Measurements from ENCODE around the gene CLDN3.
A peak's percentile ranks its signal among the peaks of the same experiment; 100 is the strongest.

The CLDN3 gene

GRCh38 chr7:73770860-73771670 lies 995 bp upstream of the CLDN3 start:
- no peak for DNase-seq

DNA sequence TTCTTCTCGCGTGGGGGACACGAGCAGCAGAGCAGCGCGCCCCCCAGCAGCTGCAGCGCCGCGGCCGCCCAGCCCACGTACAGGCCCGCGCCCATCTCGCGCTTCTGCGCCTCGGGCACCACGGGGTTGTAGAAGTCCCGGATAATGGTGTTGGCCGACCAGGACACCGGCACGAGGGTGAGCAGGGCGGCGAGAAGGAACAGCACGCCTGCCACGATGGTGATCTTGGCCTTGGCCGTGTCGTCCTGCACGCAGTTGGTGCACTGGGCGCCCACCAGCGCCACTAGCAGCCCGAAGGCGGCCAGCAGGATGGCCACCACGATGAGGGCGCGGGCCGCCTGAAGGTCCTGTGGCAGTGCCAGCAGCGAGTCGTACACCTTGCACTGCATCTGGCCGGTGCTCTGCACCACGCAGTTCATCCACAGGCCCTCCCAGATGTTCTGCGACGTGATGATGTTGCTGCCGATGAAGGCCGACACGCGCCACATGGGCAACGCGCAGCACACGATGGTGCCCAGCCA lies 529 bp downstream of the CLDN3 start:
- no peak for DNase-seq

GRCh38 chr7:73768641-73769480 lies 1.2 kb downstream of the CLDN3 start:
- DNase-seq: no peak

GRCh38 chr7:73766556-73767229 lies 3.4 kb downstream of the CLDN3 start:
- no peak for DNase-seq

GRCh38 chr7:73762659-73762999 lies 7.4 kb downstream of the CLDN3 start:
- DNase-seq: no peak

GRCh38 chr7:73761854-73762658 lies 8.0 kb downstream of the CLDN3 start:
- DNase-seq: no peak

GRCh38 chr7:73758581-73759138 lies 11.4 kb downstream of the CLDN3 start:
- no peak for DNase-seq

- DNase-seq: no peak
Observed at GRCh38 chr7:73749931-73750776, 19.9 kb downstream of the CLDN3 start.

GRCh38 chr7:73746378-73746777 lies 23.7 kb downstream of the CLDN3 start:
- DNase-seq: no peak

DNA sequence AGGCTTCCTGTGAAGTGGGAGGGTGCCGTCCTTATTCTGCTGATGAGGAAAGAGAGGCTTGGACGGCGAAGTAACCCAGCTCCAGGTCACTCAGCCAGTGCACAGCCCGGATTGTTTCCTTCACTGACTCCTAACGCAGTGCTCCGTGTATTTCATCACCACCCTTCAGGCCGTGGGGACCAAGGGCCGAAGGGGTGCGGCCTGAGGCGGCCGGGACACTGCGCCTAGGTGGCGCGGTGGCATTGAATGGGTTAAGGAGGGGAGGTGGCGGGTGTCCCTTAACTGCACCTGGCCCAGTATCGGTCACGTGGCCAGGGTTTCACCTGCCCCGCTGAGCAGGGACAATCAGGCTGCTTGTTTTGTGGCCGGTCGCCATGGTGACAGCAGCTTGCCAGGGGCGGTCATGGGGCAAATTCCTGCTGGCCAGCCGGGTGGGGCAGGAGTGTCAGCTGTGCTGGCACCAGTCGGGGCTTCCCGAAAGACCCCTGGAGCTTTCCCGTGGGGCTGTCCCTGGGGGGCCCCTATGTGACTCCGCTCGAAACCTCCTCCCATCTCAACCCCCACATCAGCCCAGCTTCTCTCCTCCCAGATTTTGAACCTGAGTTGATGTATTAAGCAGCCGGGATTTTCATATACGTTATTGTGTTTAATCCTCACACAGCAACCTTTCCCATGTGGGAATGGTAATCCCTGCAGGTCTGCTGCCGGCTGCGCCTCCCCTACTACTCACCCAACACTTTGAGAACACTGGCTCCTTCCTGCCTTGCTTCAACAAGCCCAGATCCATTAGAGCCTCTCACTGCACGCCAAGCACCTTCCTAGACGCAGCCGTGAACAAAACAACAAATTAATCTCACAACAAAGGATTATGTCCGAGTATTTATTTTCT lies 27.1 kb downstream of the CLDN3 start:
- peak; percentile 95 for DNase-seq

DNA sequence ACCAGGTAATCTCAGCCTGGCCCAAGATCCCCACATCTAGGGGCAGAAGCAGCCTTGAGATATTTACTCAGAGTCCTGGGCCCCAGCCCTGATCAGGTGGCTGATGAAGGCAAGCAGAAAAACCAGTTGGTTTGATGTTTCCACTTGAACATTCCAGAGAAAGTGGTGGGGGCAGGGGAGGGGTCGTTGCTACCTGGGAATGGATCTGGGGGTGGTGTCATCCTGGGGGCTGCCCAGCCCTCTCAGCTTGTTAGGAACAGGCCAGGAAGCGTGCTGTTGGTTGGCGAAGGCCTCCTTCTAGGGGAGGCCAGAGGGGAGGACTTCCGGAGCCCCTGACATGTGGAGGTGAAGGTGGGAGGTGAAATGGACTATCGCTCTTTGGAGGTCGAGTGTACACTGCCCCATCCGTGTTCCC lies 27.7 kb downstream of the CLDN3 start:
- no peak for DNase-seq

- peak; percentile 36 for DNase-seq
Observed at GRCh38 chr7:73741600-73741999, 28.5 kb downstream of the CLDN3 start.

- no peak for DNase-seq
Observed at GRCh38 chr7:73740771-73741170, 29.3 kb downstream of the CLDN3 start.

DNA sequence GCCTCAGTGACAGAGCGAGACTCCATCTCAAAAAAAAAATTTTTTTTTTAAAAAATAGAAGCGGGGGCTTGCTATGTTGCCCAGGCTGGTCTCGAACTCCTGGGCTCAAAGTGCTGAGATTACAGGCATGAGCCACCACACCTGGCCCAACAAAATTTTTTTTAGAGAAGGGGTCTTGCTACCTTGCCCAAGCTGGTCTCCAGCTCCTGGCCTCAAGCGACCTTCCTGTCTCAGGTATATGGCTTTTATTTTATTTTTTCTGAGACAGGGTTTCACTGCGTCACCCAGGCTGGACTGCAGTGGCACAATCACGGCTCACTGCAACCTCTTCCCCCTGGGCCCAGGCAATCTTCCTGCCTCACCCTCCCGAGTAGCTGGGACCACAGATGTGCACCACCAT lies 29.9 kb downstream of the CLDN3 start:
- DNase-seq: no peak

DNA sequence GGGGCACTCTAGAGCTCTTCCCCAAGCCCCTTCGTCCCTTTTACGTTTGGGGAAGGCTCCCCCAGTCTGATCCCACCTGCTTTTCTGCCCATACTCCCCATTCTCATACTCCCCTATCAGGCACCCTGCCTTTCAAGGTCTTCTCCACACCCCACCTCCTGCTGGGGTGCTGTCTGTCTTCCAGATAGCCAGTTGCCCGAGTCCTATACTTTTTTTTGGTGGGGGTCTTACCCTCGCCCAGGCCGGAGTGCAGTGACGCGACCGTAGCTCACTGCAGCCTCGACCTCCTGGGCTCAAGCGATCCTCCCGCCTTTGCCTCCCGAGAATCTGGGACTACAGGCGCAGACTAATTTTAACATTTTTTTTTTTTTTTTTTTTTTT lies 30.7 kb downstream of the CLDN3 start:
- no peak for DNase-seq

- DNase-seq: peak; percentile 94
Observed at GRCh38 chr7:73738612-73739386, 31.3 kb downstream of the CLDN3 start, which contains the start of gene ABHD11. Gene ABHD11, minus strand, starts transcription at chr7:73738802. Its CDS starts 32 bp downstream, at chr7:73738770.

- DNase-seq: no peak
Observed at GRCh38 chr7:73738220-73738611, 31.9 kb downstream of the CLDN3 start.

DNA sequence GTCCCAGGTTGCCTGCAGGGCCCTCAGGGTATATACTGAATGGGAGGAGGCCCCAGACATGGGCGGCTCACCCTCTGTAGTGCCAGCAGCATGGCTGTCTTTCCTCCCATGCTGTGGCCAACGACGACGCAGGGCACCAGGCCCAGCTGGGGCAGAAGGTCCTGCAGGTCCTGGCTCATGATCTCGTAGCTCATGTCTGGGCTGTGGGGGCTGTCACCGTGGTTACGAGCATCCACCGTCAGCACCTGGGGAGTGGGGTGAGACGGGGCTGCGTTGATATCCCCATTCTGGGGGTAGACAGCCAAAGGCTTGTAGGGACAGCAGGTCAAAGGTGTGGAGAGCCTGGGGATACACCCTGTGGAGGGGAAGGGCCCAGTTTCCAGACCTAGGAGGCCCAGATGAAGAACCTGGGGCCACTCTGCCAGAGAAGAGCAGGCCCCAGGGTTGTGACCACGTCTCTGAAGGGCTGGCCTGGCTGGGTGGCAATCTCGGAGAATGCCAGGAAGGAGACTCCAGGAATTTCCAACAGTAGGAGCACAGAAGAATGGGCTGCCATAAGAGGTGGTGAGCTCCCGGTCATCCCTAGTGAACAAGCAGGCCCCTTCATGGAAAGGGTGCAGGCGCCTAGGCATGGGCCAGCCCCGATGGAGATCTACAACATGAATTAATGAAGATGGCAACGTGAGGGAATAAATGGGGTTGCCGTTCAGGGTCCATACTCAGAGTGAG lies 32.4 kb downstream of the CLDN3 start:
- no peak for DNase-seq

DNA sequence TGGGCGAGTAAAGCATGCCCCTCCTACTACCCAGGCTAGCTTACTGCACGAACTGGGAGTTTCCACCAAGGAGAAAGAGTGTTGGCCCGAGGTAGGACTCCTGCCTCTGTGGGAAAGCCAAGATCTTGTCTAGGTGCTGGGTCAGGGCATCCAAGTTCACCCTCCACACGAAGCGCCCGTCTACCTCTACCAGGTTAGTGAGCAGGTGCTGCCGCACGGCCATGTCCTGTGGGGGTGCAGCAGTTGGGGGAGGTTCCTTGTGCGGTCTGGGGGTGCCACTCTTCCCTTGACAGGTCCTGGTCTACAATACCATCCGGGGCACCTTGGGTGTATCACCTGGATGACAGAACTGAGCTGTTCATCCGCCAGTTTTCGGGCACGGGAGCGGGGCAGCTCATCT lies 33.2 kb downstream of the CLDN3 start:
- no peak for DNase-seq

Measured in NCI-H526 treated with DMSO at 0.1 percent for 48 hours (cell line).